OCI-LY3 (cell line): ENCODE results near the gene CTPS1.

Source experiments
- H2AFZ ChIP-seq: fragments of 200-600, 300-600 bp; shearing (Covaris generic); 2 replicates; pipeline ENCODE4 v1.6.0; 2014; ENCODE audit warnings: antibody characterized with exemption, low read depth, low read length
- H3K27ac ChIP-seq: fragments of 200-600, 300-600 bp; sonication (generic); 2 replicates; pipeline ENCODE4 v1.5.1; 2014; ENCODE audit warnings: mild to moderate bottlenecking, low read length, moderate library complexity, mixed read lengths
- H3K27me3 ChIP-seq: fragments of 200-600, 300-600 bp; sonication (generic); 2 replicates; pipeline ENCODE4 v1.6.1; 2014; ENCODE audit warnings: low read depth, low read length, mixed read lengths
- H3K36me3 ChIP-seq: fragments of 200-600, 300-600 bp; sonication (generic); replicated peaks from 2 replicates; pipeline ENCODE3; 2014; ENCODE audit warnings: low read depth, low read length, mixed read lengths
- H3K4me1 ChIP-seq: fragments of 300-600, 200-600 bp; sonication (generic); 2 replicates; pipeline ENCODE4 v1.6.1; 2014; ENCODE audit warnings: low read length, mixed read lengths
- H3K4me2 ChIP-seq: fragments of 200-600, 300-600 bp; sonication (generic); 2 replicates; pipeline ENCODE4 v1.6.1; 2014; ENCODE audit warnings: low read length, mixed read lengths
- H3K4me3 ChIP-seq: fragments of 300-600, 200-600 bp; sonication (generic); 2 replicates; pipeline ENCODE4 v1.5.1; 2014; ENCODE audit warnings: antibody characterized with exemption, mild to moderate bottlenecking, low read length, moderate library complexity
- H3K79me2 ChIP-seq: fragments of 300-600, 200-600 bp; shearing (Covaris generic); 2 replicates; pipeline ENCODE4 v1.6.1; 2014; ENCODE audit warnings: mild to moderate bottlenecking, low read length, mixed read lengths
- H3K9ac ChIP-seq: fragments of 300-600, 200-600 bp; shearing (Covaris generic); 2 replicates; pipeline ENCODE4 v1.6.0; 2014; ENCODE audit warnings: mild to moderate bottlenecking, low read length, moderate library complexity
- H3K9me3 ChIP-seq: fragments of 200-600, 300-600 bp; shearing (Covaris generic); 2 replicates; pipeline ENCODE4 v1.6.1; 2014; ENCODE audit warnings: low read length, mixed read lengths; ENCODE audit not compliant: insufficient read depth
- H4K20me1 ChIP-seq: fragments of 200-600, 300-600 bp; sonication (generic); 2 replicates; pipeline ENCODE4 v1.6.1; 2016; ENCODE audit warnings: low read length, mixed read lengths; ENCODE audit not compliant: insufficient read depth
- CTCF ChIP-seq: fragments of 200-600, 300-600 bp; sonication (generic); IDR thresholded peaks from 2 replicates; pipeline ENCODE4 v1.5.1; 2014; ENCODE audit warnings: antibody characterized with exemption, low read length, low read depth
- EZH2phosphoT487 ChIP-seq: fragments of 200-600 bp; shearing (Covaris generic); IDR thresholded peaks from 2 replicates; pipeline ENCODE4 v1.6.1; 2018; ENCODE audit warnings: antibody characterized with exemption, mixed run types, low read depth

Gene CTPS1

GRCh38 chr1:40983286-40983685 is 3.8 kb downstream of the CTPS1 start:
- Histone ChIP-seq H3K36me3 (peaks cover 51% of the 10 kb centered on the region), H3K9me3 (no peaks in the 10 kb centered on the region), H2AFZ (no peak overlapping the region), H3K4me3 (no peak overlapping the region), H3K4me1 (peaks cover 15% of the 10 kb centered on the region), H3K27ac (no peak overlapping the region), H3K27me3 (no peaks in the 10 kb centered on the region), H3K79me2 (peaks cover 67% of the 10 kb centered on the region), H3K4me2 (no peak overlapping the region), H3K9ac (no peak overlapping the region), H4K20me1 (peaks cover 15% of the 10 kb centered on the region)
- TF ChIP-seq EZH2phosphoT487 (no peak), CTCF (no peak)

GRCh38 chr1:40984066-40984465 is 4.6 kb downstream of the CTPS1 start:
- no peaks in the 10 kb centered on the region for H3K9me3 ChIP-seq
- no peak overlapping the region for H2AFZ ChIP-seq
- H3K4me3 ChIP-seq: no peak overlapping the region
- peaks cover 59% of the 10 kb centered on the region for H3K36me3 ChIP-seq
- H3K79me2 ChIP-seq: peaks cover 64% of the 10 kb centered on the region
- H3K4me1 ChIP-seq: peaks cover 11% of the 10 kb centered on the region
- H3K27ac ChIP-seq: no peak overlapping the region
- no peak overlapping the region for H3K9ac ChIP-seq
- no peaks in the 10 kb centered on the region for H3K27me3 ChIP-seq
- H3K4me2 ChIP-seq: no peak overlapping the region
- TF ChIP-seq CTCF (no peak), EZH2phosphoT487 (no peak)
- peaks cover 15% of the 10 kb centered on the region for H4K20me1 ChIP-seq

GRCh38 chr1:40984531-40984930 is 5.0 kb downstream of the CTPS1 start:
- no peak overlapping the region for H2AFZ ChIP-seq
- peaks cover 11% of the 10 kb centered on the region for H3K4me1 ChIP-seq
- no peak overlapping the region for H3K4me2 ChIP-seq
- H4K20me1 ChIP-seq: peaks cover 15% of the 10 kb centered on the region
- H3K9me3 ChIP-seq: no peaks in the 10 kb centered on the region
- TF ChIP-seq EZH2phosphoT487 (no peak), CTCF (no peak)
- H3K27me3 ChIP-seq: no peaks in the 10 kb centered on the region
- H3K36me3 ChIP-seq: peaks cover 64% of the 10 kb centered on the region
- H3K9ac ChIP-seq: no peak overlapping the region
- no peak overlapping the region for H3K4me3 ChIP-seq
- peaks cover 63% of the 10 kb centered on the region for H3K79me2 ChIP-seq
- H3K27ac ChIP-seq: no peak overlapping the region

GRCh38 chr1:40985161-40985560 is 5.7 kb downstream of the CTPS1 start:
- Histone ChIP-seq H3K9me3 (no peaks in the 10 kb centered on the region), H3K27ac (no peak overlapping the region), H3K4me1 (peaks cover 11% of the 10 kb centered on the region), H3K9ac (no peak overlapping the region), H3K36me3 (peaks cover 70% of the 10 kb centered on the region), H3K4me3 (no peak overlapping the region), H3K27me3 (no peaks in the 10 kb centered on the region), H3K4me2 (no peak overlapping the region), H4K20me1 (peaks cover 15% of the 10 kb centered on the region), H3K79me2 (peaks cover 60% of the 10 kb centered on the region), H2AFZ (no peak overlapping the region)
- TF ChIP-seq EZH2phosphoT487: no peak
- TF ChIP-seq CTCF: no peak
